ENCODE data around the gene ELN. TPM values are rescaled to one million over a fixed set of nuclear protein-coding genes. Genes with fewer than 3 reads are reported as not detected.

Gene ELN
- total and polyA plus RNA-seq, 7 donors, result 2.5 to 174 (median 33.2) TPM

DNA sequence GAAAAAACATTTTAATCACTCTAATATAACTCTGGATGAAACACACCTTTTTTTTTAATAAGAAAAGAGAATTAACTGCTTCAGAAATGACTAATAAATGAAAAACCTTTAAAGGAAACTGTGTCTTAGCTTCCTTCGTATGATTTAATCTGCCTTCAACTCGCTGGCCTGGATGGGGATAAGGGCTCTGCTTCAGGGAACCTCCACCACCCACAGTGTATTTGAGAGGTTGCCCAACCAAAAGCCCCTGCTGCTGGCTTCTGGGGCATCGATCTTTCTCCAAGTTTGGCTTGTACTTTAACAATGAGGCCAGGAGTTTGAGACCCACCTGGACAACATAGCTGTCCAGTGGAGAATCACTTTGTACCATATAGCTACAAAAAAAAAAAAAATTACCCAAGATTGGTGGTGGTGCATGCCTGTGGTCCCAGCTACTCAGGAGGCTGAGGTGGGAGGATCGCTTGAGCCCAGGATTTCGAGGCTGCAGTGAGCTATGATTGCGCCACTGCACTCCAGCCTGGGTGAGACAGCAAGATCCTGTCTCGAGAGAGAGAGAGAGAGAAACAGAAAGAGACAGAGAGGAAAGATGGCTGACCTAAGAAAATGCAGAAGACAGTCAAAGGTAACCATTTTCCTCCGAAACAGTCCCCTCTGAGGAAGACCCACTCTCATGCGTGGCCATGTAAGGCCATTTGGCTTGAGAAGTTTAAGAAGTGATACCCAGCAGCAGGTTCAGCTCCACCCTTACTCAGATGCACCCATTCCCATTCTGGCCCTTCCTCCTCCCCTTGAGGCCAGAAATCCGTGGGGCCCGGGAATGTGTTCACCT, 42.0 kb downstream of the ELN start:
- TF ChIP-seq EP300 (IDR thresholded peaks at IDR 0.05), result no peak
- TF ChIP-seq, protein P1, sequence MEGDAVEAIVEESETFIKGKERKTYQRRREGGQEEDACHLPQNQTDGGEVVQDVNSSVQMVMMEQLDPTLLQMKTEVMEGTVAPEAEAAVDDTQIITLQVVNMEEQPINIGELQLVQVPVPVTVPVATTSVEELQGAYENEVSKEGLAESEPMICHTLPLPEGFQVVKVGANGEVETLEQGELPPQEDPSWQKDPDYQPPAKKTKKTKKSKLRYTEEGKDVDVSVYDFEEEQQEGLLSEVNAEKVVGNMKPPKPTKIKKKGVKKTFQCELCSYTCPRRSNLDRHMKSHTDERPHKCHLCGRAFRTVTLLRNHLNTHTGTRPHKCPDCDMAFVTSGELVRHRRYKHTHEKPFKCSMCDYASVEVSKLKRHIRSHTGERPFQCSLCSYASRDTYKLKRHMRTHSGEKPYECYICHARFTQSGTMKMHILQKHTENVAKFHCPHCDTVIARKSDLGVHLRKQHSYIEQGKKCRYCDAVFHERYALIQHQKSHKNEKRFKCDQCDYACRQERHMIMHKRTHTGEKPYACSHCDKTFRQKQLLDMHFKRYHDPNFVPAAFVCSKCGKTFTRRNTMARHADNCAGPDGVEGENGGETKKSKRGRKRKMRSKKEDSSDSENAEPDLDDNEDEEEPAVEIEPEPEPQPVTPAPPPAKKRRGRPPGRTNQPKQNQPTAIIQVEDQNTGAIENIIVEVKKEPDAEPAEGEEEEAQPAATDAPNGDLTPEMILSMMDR (IDR thresholded peaks at IDR 0.05), result no peak
- no peak for TF ChIP-seq POLR2AphosphoS5 (IDR thresholded peaks at IDR 0.05)
- no peak for TF ChIP-seq POLR2A (IDR thresholded peaks at IDR 0.05)
- Histone ChIP-seq H3K9me3 (no peaks in the 10 kb centered on the region), H3K36me3 (peaks cover 0 to 18% (median 0%) of the 10 kb centered on the region in 4 donors), H3K27ac (peak overlapping the region in 1 of 4 donors; percentile 11), H3K27me3 (no peaks in the 10 kb centered on the region), H3K4me3 (no peak overlapping the region), H3K4me1 (no peaks in the 10 kb centered on the region)
- intact Hi-C loops (cut with DNase I), result loop anchor here (5.0 kb wide), 1 partner anchor 332 kb away; no protein-coding TSS in a partner anchor
- WGBS, 2 donors, result 84% methylated on average over 11 of the region's 11 CpGs
- no peak for DNase-seq

GRCh38 chr7:74070619-74070921, 42.6 kb downstream of the ELN start:
- intact Hi-C loops (cut with DNase I), result no loop called here
- no peak for DNase-seq
- WGBS, 2 donors, result 79 to 80% methylated on average over 6 of the region's 6 CpGs
- no peaks in the 10 kb centered on the region for H3K27me3 ChIP-seq
- peaks cover 0 to 12% (median 0%) of the 10 kb centered on the region in 4 donors for H3K36me3 ChIP-seq
- H3K27ac ChIP-seq, result peak overlapping the region in 1 of 4 donors; percentile 11
- H3K4me1 ChIP-seq, result no peaks in the 10 kb centered on the region
- no peaks in the 10 kb centered on the region for H3K9me3 ChIP-seq
- no peak overlapping the region for H3K4me3 ChIP-seq
- no peak for TF ChIP-seq POLR2A (IDR thresholded peaks at IDR 0.05)
- TF ChIP-seq, protein P1 (IDR thresholded peaks at IDR 0.05), result no peak
- TF ChIP-seq EP300 (IDR thresholded peaks at IDR 0.05), result no peak
- no peak for TF ChIP-seq POLR2AphosphoS5 (IDR thresholded peaks at IDR 0.05)

DNA sequence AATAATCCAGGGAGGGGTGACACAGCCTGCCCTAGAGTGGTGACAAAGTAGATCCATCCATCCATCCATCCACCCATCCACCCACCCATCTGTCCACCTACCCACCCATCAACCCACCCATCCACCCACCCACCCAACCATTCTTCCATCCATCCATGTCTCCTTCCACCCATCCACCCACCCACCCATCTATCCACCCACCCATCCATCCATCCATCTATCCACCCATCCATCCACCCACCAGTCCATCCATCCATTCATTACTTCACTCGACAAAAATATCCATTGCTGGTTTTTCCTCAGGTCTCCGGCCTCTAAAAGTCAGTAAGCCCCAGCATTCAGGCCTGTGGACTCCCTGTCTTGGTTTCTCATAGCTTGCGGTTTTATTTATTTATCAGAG, 43.1 kb downstream of the ELN start:
- H3K27ac ChIP-seq, result no peak overlapping the region
- no peak for DNase-seq
- H3K27me3 ChIP-seq, result no peaks in the 10 kb centered on the region
- H3K4me1 ChIP-seq, result no peaks in the 10 kb centered on the region
- TF ChIP-seq, protein P1 (IDR thresholded peaks at IDR 0.05), result no peak
- TF ChIP-seq POLR2AphosphoS5 (IDR thresholded peaks at IDR 0.05) (no peak), EP300 (IDR thresholded peaks at IDR 0.05) (no peak), POLR2A (IDR thresholded peaks at IDR 0.05) (no peak)
- H3K9me3 ChIP-seq, result no peaks in the 10 kb centered on the region
- intact Hi-C loops (cut with DNase I), result no loop called here
- H3K4me3 ChIP-seq, result no peak overlapping the region
- WGBS, 2 donors, result 94 to 96% methylated on average over 3 of the region's 3 CpGs
- peaks cover 0 to 7% (median 0%) of the 10 kb centered on the region in 4 donors for H3K36me3 ChIP-seq

DNA sequence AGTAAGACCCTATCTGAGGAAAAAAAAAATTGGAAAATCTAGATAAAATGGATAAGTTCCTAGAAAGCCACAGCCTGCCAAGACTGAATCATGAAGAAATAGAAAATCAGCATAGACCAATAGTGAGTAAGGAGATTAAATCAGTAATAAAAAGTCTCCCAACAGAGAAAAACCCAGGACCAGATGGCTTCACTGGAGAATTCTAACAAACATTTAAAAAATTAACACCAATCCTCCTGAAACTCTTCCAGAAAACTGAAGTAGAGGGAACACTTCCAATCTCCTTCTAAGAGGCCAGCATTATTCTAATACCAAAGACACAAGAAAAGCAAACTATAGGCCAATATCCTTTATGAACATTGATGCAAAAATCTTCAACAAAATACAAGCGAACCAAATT, 46.8 kb downstream of the ELN start:
- DNase-seq, result no peak
- H3K27ac ChIP-seq, result no peak overlapping the region
- H3K4me1 ChIP-seq, result no peaks in the 10 kb centered on the region
- WGBS, 2 donors, result 90 to 91% methylated on average over 1 of the region's 1 CpG
- no peaks in the 10 kb centered on the region for H3K27me3 ChIP-seq
- intact Hi-C loops (cut with DNase I), result no loop called here
- H3K9me3 ChIP-seq, result no peaks in the 10 kb centered on the region
- TF ChIP-seq POLR2AphosphoS5 (IDR thresholded peaks at IDR 0.05), result no peak
- no peak for TF ChIP-seq POLR2A (IDR thresholded peaks at IDR 0.05)
- TF ChIP-seq, protein P1 (IDR thresholded peaks at IDR 0.05), result no peak
- TF ChIP-seq EP300 (IDR thresholded peaks at IDR 0.05), result no peak
- no peaks in the 10 kb centered on the region for H3K36me3 ChIP-seq
- H3K4me3 ChIP-seq, result no peak overlapping the region
